ENCODE measurements around the gene SETD3.

The SETD3 gene

DNA sequence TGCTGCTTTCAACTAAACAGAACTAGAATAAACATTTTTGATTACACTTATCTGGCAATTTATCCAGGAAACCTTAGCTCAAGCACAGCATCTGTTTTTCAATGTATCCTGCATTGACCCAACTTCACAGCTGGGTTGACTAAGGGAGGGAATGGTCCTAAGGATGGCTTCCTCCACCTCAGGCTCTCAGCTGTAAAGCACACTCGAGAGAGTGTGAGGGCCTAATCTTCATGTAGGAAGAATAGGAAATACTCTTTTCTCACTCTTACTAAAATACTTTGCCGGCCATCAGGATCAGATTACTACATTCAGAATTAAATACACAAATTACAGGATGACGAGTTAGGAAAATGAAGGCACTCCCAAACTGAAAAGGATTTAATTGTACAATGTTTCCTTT lies 7.2 kb downstream of the SETD3 start:
- Histone ChIP-seq H3K27me3 (ENCODE audit: insufficient read depth, low read depth) (no peaks in the 10 kb centered on the region), H4K20me1 (ENCODE audit: insufficient read depth) (no peaks in the 10 kb centered on the region), H3K4me3 (IDR thresholded peaks at IDR 0.05; ENCODE audit: insufficient read depth, low read depth, low read length) (no peak overlapping the region), H3K4me2 (no peak overlapping the region), H3K27ac (no peak overlapping the region), H3K36me3 (ENCODE audit: insufficient read depth) (no peaks in the 10 kb centered on the region), H3K9ac (no peak overlapping the region), H2AFZ (ENCODE audit: low read depth) (no peak overlapping the region), H3K4me1 (ENCODE audit: low read depth, poor library complexity, severe bottlenecking) (no peaks in the 10 kb centered on the region), H3K79me2 (ENCODE audit: insufficient read depth, low read depth) (peaks cover 61% of the 10 kb centered on the region)
- TF ChIP-seq, protein P1, sequence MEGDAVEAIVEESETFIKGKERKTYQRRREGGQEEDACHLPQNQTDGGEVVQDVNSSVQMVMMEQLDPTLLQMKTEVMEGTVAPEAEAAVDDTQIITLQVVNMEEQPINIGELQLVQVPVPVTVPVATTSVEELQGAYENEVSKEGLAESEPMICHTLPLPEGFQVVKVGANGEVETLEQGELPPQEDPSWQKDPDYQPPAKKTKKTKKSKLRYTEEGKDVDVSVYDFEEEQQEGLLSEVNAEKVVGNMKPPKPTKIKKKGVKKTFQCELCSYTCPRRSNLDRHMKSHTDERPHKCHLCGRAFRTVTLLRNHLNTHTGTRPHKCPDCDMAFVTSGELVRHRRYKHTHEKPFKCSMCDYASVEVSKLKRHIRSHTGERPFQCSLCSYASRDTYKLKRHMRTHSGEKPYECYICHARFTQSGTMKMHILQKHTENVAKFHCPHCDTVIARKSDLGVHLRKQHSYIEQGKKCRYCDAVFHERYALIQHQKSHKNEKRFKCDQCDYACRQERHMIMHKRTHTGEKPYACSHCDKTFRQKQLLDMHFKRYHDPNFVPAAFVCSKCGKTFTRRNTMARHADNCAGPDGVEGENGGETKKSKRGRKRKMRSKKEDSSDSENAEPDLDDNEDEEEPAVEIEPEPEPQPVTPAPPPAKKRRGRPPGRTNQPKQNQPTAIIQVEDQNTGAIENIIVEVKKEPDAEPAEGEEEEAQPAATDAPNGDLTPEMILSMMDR (conservative IDR thresholded peaks at IDR 0.05; ENCODE audit: low read depth, low read length), result no peak

DNA sequence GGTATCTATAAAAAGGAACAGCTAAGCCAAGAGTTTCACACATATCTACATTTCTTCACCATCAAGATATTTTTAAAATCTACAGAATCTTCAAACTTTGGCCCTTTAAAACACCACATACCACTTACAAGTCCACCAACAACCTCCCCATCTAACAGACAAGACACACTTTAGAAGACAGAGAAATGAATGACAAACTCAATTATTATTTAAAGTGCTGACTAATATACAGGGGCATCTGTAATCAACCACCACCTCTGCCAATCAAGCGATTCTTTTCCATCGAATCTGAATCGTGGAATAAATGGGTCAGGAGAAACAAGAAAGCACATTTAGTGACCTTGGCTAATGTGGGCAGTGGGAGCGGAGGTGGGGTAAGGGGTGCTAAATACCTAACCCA lies 7.7 kb downstream of the SETD3 start:
- Histone ChIP-seq H3K9ac (no peak overlapping the region), H2AFZ (ENCODE audit: low read depth) (no peak overlapping the region), H3K4me1 (ENCODE audit: low read depth, poor library complexity, severe bottlenecking) (no peaks in the 10 kb centered on the region), H4K20me1 (ENCODE audit: insufficient read depth) (no peaks in the 10 kb centered on the region), H3K36me3 (ENCODE audit: insufficient read depth) (no peaks in the 10 kb centered on the region), H3K79me2 (ENCODE audit: insufficient read depth, low read depth) (peaks cover 56% of the 10 kb centered on the region), H3K27me3 (ENCODE audit: insufficient read depth, low read depth) (no peaks in the 10 kb centered on the region), H3K4me2 (no peak overlapping the region), H3K27ac (no peak overlapping the region), H3K4me3 (IDR thresholded peaks at IDR 0.05; ENCODE audit: insufficient read depth, low read depth, low read length) (no peak overlapping the region)
- TF ChIP-seq, protein P1 (conservative IDR thresholded peaks at IDR 0.05; ENCODE audit: low read depth, low read length), result no peak

DNA sequence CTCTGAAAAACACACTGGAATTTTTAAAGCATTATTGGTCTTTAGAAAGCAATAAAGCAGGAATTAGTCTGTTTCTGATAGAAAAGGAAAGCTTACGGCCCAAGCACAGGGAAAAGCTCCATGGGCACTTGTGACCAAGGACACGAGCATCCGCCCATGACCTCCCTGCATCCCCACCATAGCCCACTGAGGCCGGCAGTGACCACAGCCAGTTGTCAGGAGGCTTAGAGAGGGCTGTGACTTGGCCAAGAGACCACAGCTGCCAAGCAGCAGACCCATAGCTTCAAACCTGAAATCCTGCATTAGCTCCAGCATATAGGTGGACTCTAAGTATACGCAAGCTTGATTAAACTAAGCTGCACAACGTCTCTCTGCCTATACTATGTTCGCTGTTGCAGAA lies 8.9 kb downstream of the SETD3 start:
- no peak overlapping the region for H3K4me2 ChIP-seq
- no peaks in the 10 kb centered on the region for H3K36me3 ChIP-seq (ENCODE audit: insufficient read depth)
- H3K4me3 ChIP-seq (IDR thresholded peaks at IDR 0.05; ENCODE audit: insufficient read depth, low read depth, low read length), result no peak overlapping the region
- H3K9ac ChIP-seq, result no peak overlapping the region
- TF ChIP-seq, protein P1 (conservative IDR thresholded peaks at IDR 0.05; ENCODE audit: low read depth, low read length), result no peak
- no peak overlapping the region for H2AFZ ChIP-seq (ENCODE audit: low read depth)
- H4K20me1 ChIP-seq (ENCODE audit: insufficient read depth), result no peaks in the 10 kb centered on the region
- H3K27ac ChIP-seq, result no peak overlapping the region
- no peaks in the 10 kb centered on the region for H3K4me1 ChIP-seq (ENCODE audit: low read depth, poor library complexity, severe bottlenecking)
- no peaks in the 10 kb centered on the region for H3K27me3 ChIP-seq (ENCODE audit: insufficient read depth, low read depth)
- H3K79me2 ChIP-seq (ENCODE audit: insufficient read depth, low read depth), result peaks cover 55% of the 10 kb centered on the region

DNA sequence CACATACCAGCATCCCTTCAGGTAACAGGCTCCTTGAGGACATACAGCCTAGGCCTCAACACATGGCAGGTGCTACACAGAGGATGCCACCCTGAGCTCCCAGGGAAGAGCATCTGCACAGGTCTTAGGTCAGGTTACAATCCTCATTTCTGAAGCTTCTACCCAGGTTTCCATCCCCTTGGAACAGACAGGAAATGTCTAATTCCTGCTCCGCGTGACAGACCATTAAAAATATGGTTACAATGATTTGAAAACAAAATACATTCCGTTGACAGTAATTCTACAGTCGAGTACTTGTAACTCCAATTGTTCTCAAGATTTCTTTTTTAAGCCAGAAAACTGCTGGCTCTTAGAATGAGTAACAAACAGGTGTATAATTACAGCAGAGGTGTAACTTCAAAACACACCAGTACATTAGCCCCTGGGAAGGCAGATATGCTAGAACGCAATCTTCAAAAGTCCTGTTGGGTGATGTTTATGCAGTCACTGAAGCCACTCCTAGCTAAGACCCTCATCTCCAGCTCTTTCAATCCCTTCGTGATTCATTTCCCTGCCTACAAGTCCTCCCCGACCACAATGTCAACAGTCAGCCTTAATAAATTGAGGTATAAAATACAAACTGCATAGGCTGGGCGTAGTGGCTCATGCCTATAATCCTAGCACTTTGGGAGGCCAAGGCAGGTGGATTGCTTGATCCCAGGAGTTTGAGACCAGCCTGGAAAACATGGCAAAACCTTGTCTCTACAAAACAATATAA lies 11.6 kb downstream of the SETD3 start:
- no peak overlapping the region for H3K9ac ChIP-seq
- no peak overlapping the region for H3K27ac ChIP-seq
- H3K27me3 ChIP-seq (ENCODE audit: insufficient read depth, low read depth), result no peaks in the 10 kb centered on the region
- H4K20me1 ChIP-seq (ENCODE audit: insufficient read depth), result no peaks in the 10 kb centered on the region
- TF ChIP-seq, protein P1 (conservative IDR thresholded peaks at IDR 0.05; ENCODE audit: low read depth, low read length), result no peak
- H3K79me2 ChIP-seq (ENCODE audit: insufficient read depth, low read depth), result peaks cover 35% of the 10 kb centered on the region
- no peaks in the 10 kb centered on the region for H3K36me3 ChIP-seq (ENCODE audit: insufficient read depth)
- no peak overlapping the region for H2AFZ ChIP-seq (ENCODE audit: low read depth)
- H3K4me2 ChIP-seq, result no peak overlapping the region
- H3K4me1 ChIP-seq (ENCODE audit: low read depth, poor library complexity, severe bottlenecking), result no peaks in the 10 kb centered on the region
- no peak overlapping the region for H3K4me3 ChIP-seq (IDR thresholded peaks at IDR 0.05; ENCODE audit: insufficient read depth, low read depth, low read length)

All from KMS-11 (cell line).